ENCODE data around the gene BLTP3B. TPM values are rescaled to one million over a fixed set of nuclear protein-coding genes. Genes with fewer than 3 reads are reported as not detected.
A peak's percentile ranks its signal among the peaks of the same experiment; 100 is the strongest.

The BLTP3B gene
- total RNA-seq, 1 donor from 2014 or later: 19.3 TPM

GRCh38 chr12:100157427-100157821 lies 14.8 kb upstream of the BLTP3B start:
- no peak for DNase-seq (ENCODE audit: low spot score in 2 of 2, unreplicated experiment in 2 of 2)
- peaks cover 4% of the 10 kb centered on the region for H3K9me3 Mint-ChIP-seq
- no peak for TF ChIP-seq CTCF (IDR thresholded peaks at IDR 0.05; ENCODE audit: unreplicated experiment)
- H3K27me3 Mint-ChIP-seq (ENCODE audit: low read depth): no peaks in the 10 kb centered on the region
- H3K27ac Mint-ChIP-seq: no peak overlapping the region
- H3K36me3 Mint-ChIP-seq: no peaks in the 10 kb centered on the region
- H3K4me1 Mint-ChIP-seq: peaks cover 2% of the 10 kb centered on the region
- H3K4me3 Mint-ChIP-seq: no peak overlapping the region

- Mint-ChIP-seq H3K27ac (no peak overlapping the region), H3K36me3 (no peaks in the 10 kb centered on the region), H3K27me3 (ENCODE audit: low read depth) (no peaks in the 10 kb centered on the region), H3K4me3 (no peak overlapping the region), H3K9me3 (peaks cover 4% of the 10 kb centered on the region), H3K4me1 (peaks cover 2% of the 10 kb centered on the region)
- TF ChIP-seq CTCF (IDR thresholded peaks at IDR 0.05; ENCODE audit: unreplicated experiment): no peak
- no peak for DNase-seq (ENCODE audit: low spot score in 2 of 2, unreplicated experiment in 2 of 2)
Observed at GRCh38 chr12:100156731-100157426, 14.2 kb upstream of the BLTP3B start.

GRCh38 chr12:100154474-100155247 lies 12.0 kb upstream of the BLTP3B start:
- peak; percentile 88 for TF ChIP-seq CTCF (IDR thresholded peaks at IDR 0.05; ENCODE audit: unreplicated experiment)
- H3K27ac Mint-ChIP-seq: no peak overlapping the region
- peaks cover 2% of the 10 kb centered on the region for H3K9me3 Mint-ChIP-seq
- no peaks in the 10 kb centered on the region for H3K27me3 Mint-ChIP-seq (ENCODE audit: low read depth)
- no peaks in the 10 kb centered on the region for H3K36me3 Mint-ChIP-seq
- DNase-seq (ENCODE audit: low spot score in 2 of 2, unreplicated experiment in 2 of 2): peak in 1 of 2 experiments; percentile 64
- H3K4me3 Mint-ChIP-seq: no peak overlapping the region
- H3K4me1 Mint-ChIP-seq: peaks cover 2% of the 10 kb centered on the region

- peaks cover 6% of the 10 kb centered on the region for H3K4me1 Mint-ChIP-seq
- no peak overlapping the region for H3K27ac Mint-ChIP-seq
- DNase-seq (ENCODE audit: low spot score in 2 of 2, unreplicated experiment in 2 of 2): no peak
- no peaks in the 10 kb centered on the region for H3K27me3 Mint-ChIP-seq (ENCODE audit: low read depth)
- H3K4me3 Mint-ChIP-seq: no peak overlapping the region
- H3K36me3 Mint-ChIP-seq: peaks cover under 1% of the 10 kb centered on the region
- no peaks in the 10 kb centered on the region for H3K9me3 Mint-ChIP-seq
- TF ChIP-seq CTCF (IDR thresholded peaks at IDR 0.05; ENCODE audit: unreplicated experiment): no peak
Observed at GRCh38 chr12:100153131-100153530, 10.5 kb upstream of the BLTP3B start.

GRCh38 chr12:100151769-100152168 lies 9.1 kb upstream of the BLTP3B start:
- no peak overlapping the region for H3K27ac Mint-ChIP-seq
- H3K4me3 Mint-ChIP-seq: no peak overlapping the region
- no peaks in the 10 kb centered on the region for H3K9me3 Mint-ChIP-seq
- H3K27me3 Mint-ChIP-seq (ENCODE audit: low read depth): no peaks in the 10 kb centered on the region
- no peak for DNase-seq (ENCODE audit: low spot score in 2 of 2, unreplicated experiment in 2 of 2)
- peaks cover 6% of the 10 kb centered on the region for H3K4me1 Mint-ChIP-seq
- no peak for TF ChIP-seq CTCF (IDR thresholded peaks at IDR 0.05; ENCODE audit: unreplicated experiment)
- peaks cover 1% of the 10 kb centered on the region for H3K36me3 Mint-ChIP-seq
